H1 (cell line): Measurements from ENCODE around the gene STAT1. TPM values are rescaled to one million over a fixed set of nuclear protein-coding genes. Genes with fewer than 3 reads are reported as not detected.

Source experiments
- CTCF ChIA-PET: fragments of 300-600 bp; sonication (Branson Sonifier 250); formaldehyde crosslinking; loops from one replicate; lab custom pipeline; 2021; ENCODE audit not compliant: partially characterized antibody; lab: Charles Lee
- POLR2A ChIA-PET: fragments of 300-600 bp; sonication (Branson Sonifier 250); formaldehyde crosslinking; loops from one replicate; lab custom pipeline; 2021; ENCODE audit warnings: inconsistent platforms; ENCODE audit not compliant: partially characterized antibody; lab: Charles Lee
- DNase-seq, 2 experiments: peaks; one replicate each; pipeline versions ENCODE4 v3.0.0 to v3.0.0-alpha.2; 2010 to 2022; ENCODE audit warnings: low spot score in 2 of 2, low read depth in 1 of 2, mixed read lengths in 1 of 2
- FAIRE-seq: peaks from 2 replicates; lab custom pipeline; 2011; peaks lifted over from hg19 to GRCh38; lab: Jason Lieb, UNC
- H2AFZ ChIP-seq: 2 replicates; pipeline ENCODE4 v1.8.1; 2012; ENCODE audit warnings: low read length, inconsistent platforms
- H2AK5ac ChIP-seq: 2 replicates; pipeline ENCODE4 v1.6.1; 2013; ENCODE audit warnings: low read depth, low read length
- H2BK120ac ChIP-seq: replicated peaks from 2 replicates; pipeline ENCODE3; 2013; ENCODE audit warnings: low read depth, low read length, inconsistent platforms
- H2BK12ac ChIP-seq: 2 replicates; pipeline ENCODE4 v1.6.1; 2013; ENCODE audit warnings: low read depth, low read length
- H2BK15ac ChIP-seq: 2 replicates; pipeline ENCODE4 v1.6.1; 2013; ENCODE audit warnings: low read length
- H2BK20ac ChIP-seq: 2 replicates; pipeline ENCODE4 v1.6.1; 2013; ENCODE audit warnings: low read length
- H2BK5ac ChIP-seq: 2 replicates; pipeline ENCODE4 v1.6.1; 2013; ENCODE audit warnings: low read depth, low read length
- H3K14ac ChIP-seq: 2 replicates; pipeline ENCODE4 v1.6.1; 2013; ENCODE audit warnings: inconsistent platforms; ENCODE audit not compliant: insufficient read length
- H3K18ac ChIP-seq: 2 replicates; pipeline ENCODE4 v1.6.1; 2013; ENCODE audit warnings: low read length; ENCODE audit errors: extremely low read depth
- H3K23ac ChIP-seq: 2 replicates; pipeline ENCODE4 v1.6.1; 2013; ENCODE audit warnings: inconsistent platforms; ENCODE audit not compliant: insufficient read length
- H3K23me2 ChIP-seq: 2 replicates; pipeline ENCODE4 v1.6.1; 2013; ENCODE audit warnings: low read depth, low read length
- H3K27ac ChIP-seq: 2 replicates; pipeline ENCODE4 v1.6.1; 2011; ENCODE audit warnings: low read depth, low read length, inconsistent platforms
- H3K27me3 ChIP-seq, 4 experiments: replicated peaks in 1 of 4; 1 replicate in 1 of 4; 2 replicates in 3 of 4; pipeline versions ENCODE4 v1.6.1 to v1.8.1; 2011 to 2013; ENCODE audit warnings: low read length in 3 of 4, mild to moderate bottlenecking in 3 of 4, inconsistent platforms in 2 of 4, mixed read lengths in 2 of 4, moderate library complexity in 1 of 4; ENCODE audit not compliant: control insufficient read depth in 3 of 4, insufficient read depth in 3 of 4; ENCODE audit errors: extremely low read depth in 1 of 4
- H3K36me3 ChIP-seq, 4 experiments: 2 replicates each; pipeline versions ENCODE4 v1.6.1 to v1.8.1; 2011 to 2013; ENCODE audit warnings: mild to moderate bottlenecking in 4 of 4, low read length in 3 of 4, moderate library complexity in 2 of 4, control low read depth in 1 of 4, inconsistent platforms in 1 of 4; ENCODE audit not compliant: insufficient read depth in 4 of 4, control insufficient read depth in 2 of 4
- H3K4ac ChIP-seq: replicated peaks from 2 replicates; pipeline ENCODE3; 2013; ENCODE audit warnings: low read length, low read depth, mixed read lengths, inconsistent platforms; ENCODE audit not compliant: insufficient read length
- H3K4me1 ChIP-seq, 4 experiments: replicated peaks in 1 of 4; 1 replicate in 1 of 4; 2 replicates in 3 of 4; pipeline versions ENCODE4 v1.6.1 to v1.8.1; 2011 to 2013; ENCODE audit warnings: low read length in 3 of 4, inconsistent platforms in 2 of 4, mixed read lengths in 1 of 4; ENCODE audit not compliant: insufficient read depth in 4 of 4, control insufficient read depth in 3 of 4
- H3K4me2 ChIP-seq, 2 experiments: 2 replicates each; pipeline versions ENCODE4 v1.6.1 to v1.8.1; 2011 to 2013; ENCODE audit warnings: low read depth in 2 of 2, low read length in 2 of 2, control low read depth in 1 of 2, inconsistent platforms in 1 of 2, mild to moderate bottlenecking in 1 of 2; ENCODE audit not compliant: insufficient read depth in 1 of 2
- H3K4me3 ChIP-seq, 4 experiments: fragments of 200-600, 300-600 bp in 1 of 4; sonication (generic), shearing (Covaris generic), sonication (Bioruptor Twin) in 1 of 4; 2 replicates each; pipeline versions ENCODE4 v1.5.1 to v1.8.1; 2011 to 2016; ENCODE audit warnings: low read length in 4 of 4, low read depth in 3 of 4, control low read depth in 2 of 4, inconsistent platforms in 2 of 4, mild to moderate bottlenecking in 2 of 4, mixed read lengths in 1 of 4, moderate library complexity in 1 of 4; ENCODE audit not compliant: insufficient read depth in 2 of 4; ENCODE audit errors: extremely low read depth in 1 of 4
- H3K56ac ChIP-seq: replicated peaks from 2 replicates; pipeline ENCODE3; 2013; ENCODE audit warnings: low read depth, mild to moderate bottlenecking, mixed read lengths, low read length, inconsistent platforms; ENCODE audit not compliant: insufficient read length
- H3K79me1 ChIP-seq: 2 replicates; pipeline ENCODE4 v1.6.1; 2013; ENCODE audit warnings: low read depth, low read length, control low read depth
- H3K79me2 ChIP-seq, 2 experiments: 2 replicates each; pipeline versions ENCODE4 v1.6.1 to v1.8.1; 2012 to 2013; ENCODE audit warnings: low read length in 2 of 2, mild to moderate bottlenecking in 2 of 2, inconsistent platforms in 1 of 2; ENCODE audit not compliant: insufficient read depth in 2 of 2, control insufficient read depth in 1 of 2
- H3K9ac ChIP-seq, 4 experiments: replicated peaks in 1 of 4; 1 replicate in 1 of 4; 2 replicates in 3 of 4; pipeline versions ENCODE4 v1.6.1 to v1.8.1; 2011 to 2013; ENCODE audit warnings: low read depth in 3 of 4, low read length in 3 of 4, control low read depth in 2 of 4, mild to moderate bottlenecking in 2 of 4, moderate library complexity in 2 of 4, inconsistent platforms in 1 of 4; ENCODE audit errors: extremely low read depth in 1 of 4
- H3K9me3 ChIP-seq, 2 experiments: 2 replicates each; pipeline versions ENCODE4 v1.6.1 to v1.8.1; 2012 to 2013; ENCODE audit warnings: mild to moderate bottlenecking in 2 of 2, moderate library complexity in 2 of 2, control low read depth in 1 of 2, inconsistent platforms in 1 of 2, low read depth in 1 of 2, low read length in 1 of 2, mixed read lengths in 1 of 2; ENCODE audit not compliant: insufficient read depth in 2 of 2
- H4K20me1 ChIP-seq, 2 experiments: replicated peaks in 1 of 2; 2 replicates each; pipeline versions ENCODE3 to v1.8.1; 2011 to 2013; ENCODE audit warnings: inconsistent platforms in 2 of 2, low read length in 2 of 2, mild to moderate bottlenecking in 1 of 2; ENCODE audit not compliant: insufficient read depth in 2 of 2, control insufficient read depth in 1 of 2
- H4K5ac ChIP-seq: 2 replicates; pipeline ENCODE4 v1.6.1; 2013; ENCODE audit warnings: low read length, low read depth, mixed read lengths, inconsistent platforms; ENCODE audit not compliant: insufficient read length
- H4K8ac ChIP-seq: 2 replicates; pipeline ENCODE4 v1.8.0; 2013; ENCODE audit warnings: mild to moderate bottlenecking, moderate library complexity, low read length, inconsistent platforms; ENCODE audit not compliant: insufficient read depth; ENCODE audit errors: extremely low read depth
- H4K91ac ChIP-seq: replicated peaks from 2 replicates; pipeline ENCODE3; 2013; ENCODE audit warnings: low read length, mixed read lengths, inconsistent platforms; ENCODE audit not compliant: insufficient read length
- GTF2F1 ChIP-seq: IDR thresholded peaks from 2 replicates; pipeline ENCODE4 v1.6.1; 2012; ENCODE audit warnings: low read depth, low read length, improper control_type of control experiment, borderline replicate concordance
- RXRA ChIP-seq: IDR thresholded peaks from 2 replicates; pipeline ENCODE4 v1.6.1; 2011; ENCODE audit warnings: low read depth, mild to moderate bottlenecking, low read length, moderate library complexity; ENCODE audit not compliant: insufficient read depth
- WGBS, 2 experiments: shearing (Covaris generic) in 1 of 2; methylation state at CpG; one replicate each; pipeline versions ENCODE4 v1.1.6 to v1.1.7; 2013 to 2015; ENCODE audit warnings: low lambda C conversion rate in 2 of 2, mixed read lengths in 2 of 2, inconsistent platforms in 1 of 2, low coverage in 1 of 2, missing lambda C conversion rate in 1 of 2; ENCODE audit not compliant: insufficient replicate concordance in 2 of 2, insufficient coverage in 1 of 2, insufficient read length in 1 of 2; ENCODE audit errors: extremely low coverage in 1 of 2, missing lambda C conversion rate in 1 of 2; 5-methylcytosine and 5-hydroxymethylcytosine counted together
- polyA plus RNA-seq, 7 experiments: library from polyadenylated mRNA; depleted of rRNA in 3 of 7; stranded (reverse) in 5 of 7; unstranded in 2 of 7; fragments of >200 nt in 5 of 7; fragments of 200-250 nt in 2 of 7; gene quantifications; 1 replicate in 5 of 7; 2 replicates in 1 of 7; 4 replicates in 1 of 7; pipeline versions ENCODE4 v1.2.1 to v1.2.3, GENCODE V29; 2011 to 2013; ENCODE audit warnings: missing spikeins in 2 of 7, mixed read lengths in 2 of 7
- total RNA-seq: library from RNA; stranded (reverse); fragmentation: NEBNext Ultra II Directional; extraction: Animal tissue kit (Norgen Biotek cat#: 25700); gene quantifications from 2 replicates; pipeline ENCODE4 v1.2.1, GENCODE V29; 2021

STAT1 gene
- total and polyA plus RNA-seq, 2 of the 8 experiments (the other 6 are each of a cell fraction or from before 2014, with no cell fraction given), result 20.3 to 43.0 TPM

GRCh38 chr2:190959911-190960788, 53.8 kb downstream of the STAT1 start:
- no peaks in the 10 kb centered on the region for H3K27me3 ChIP-seq
- H2BK15ac ChIP-seq, result no peak overlapping the region
- no peak overlapping the region for H2BK12ac ChIP-seq
- no peak overlapping the region for H3K4me2 ChIP-seq
- H3K4me3 ChIP-seq, result no peak overlapping the region
- H3K23ac ChIP-seq, result no peak overlapping the region
- POLR2A ChIA-PET, result no interaction called here
- no peak overlapping the region for H3K27ac ChIP-seq
- no peak overlapping the region for H3K4ac ChIP-seq
- no peak overlapping the region for H4K91ac ChIP-seq
- H3K14ac ChIP-seq, result no peak overlapping the region
- H2BK5ac ChIP-seq, result no peak overlapping the region
- DNase-seq (no peak), FAIRE-seq (no peak)
- no peak overlapping the region for H2AFZ ChIP-seq
- H3K36me3 ChIP-seq, result peaks cover 0 to 3% (median 0%) of the 10 kb centered on the region in 4 experiments; a peak in 3 of 8 replicates
- 91 to 100% methylated on average over 1 to 5 of the region's 5 CpGs for WGBS, 2 experiments
- no peak overlapping the region for H4K5ac ChIP-seq
- no peak overlapping the region for H3K18ac ChIP-seq
- no peaks in the 10 kb centered on the region for H3K79me2 ChIP-seq
- no peak overlapping the region for H2BK20ac ChIP-seq
- H4K20me1 ChIP-seq, result no peaks in the 10 kb centered on the region
- CTCF ChIA-PET, result interaction anchor here (0.7 to 1.2 kb wide), 4 partner anchors 10 to 181 kb away, joined by 3 to 4 read pairs (median 3); no protein-coding TSS in a partner anchor
- no peak overlapping the region for H4K8ac ChIP-seq
- H3K9me3 ChIP-seq, result no peaks in the 10 kb centered on the region
- H3K23me2 ChIP-seq, result no peaks in the 10 kb centered on the region
- no peaks in the 10 kb centered on the region for H3K4me1 ChIP-seq
- no peak overlapping the region for H2AK5ac ChIP-seq
- H3K56ac ChIP-seq, result no peak overlapping the region
- TF ChIP-seq GTF2F1 (no peak), RXRA (no peak)
- no peak overlapping the region for H3K9ac ChIP-seq
- H2BK120ac ChIP-seq, result no peak overlapping the region
- no peaks in the 10 kb centered on the region for H3K79me1 ChIP-seq
